Activated naive CD8-positive, alpha-beta T cell treated with anti-CD3 and anti-CD28 coated beads, Interleukin-2, amount 10 ng/mL, durations not matched to agents 7 days and 5 days (primary cell): ENCODE results near the gene METTL18. TPM values are rescaled to one million over a fixed set of nuclear protein-coding genes. Genes with fewer than 3 reads are reported as not detected.

ENCODE experiments used
- ATAC-seq: fragments of 150-1000 bp; cut with Tn5 transposase; one replicate; pipeline ENCODE4 v1.10.0; 2021; ENCODE audit warnings: low read depth, moderate library complexity
- POLR2A ChIA-PET: fragments of 350-600 bp; sonication (Branson Sonifier 250); formaldehyde crosslinking; loops from one replicate; lab custom pipeline; 2021; ENCODE audit warnings: antibody characterized with exemption; lab: Charles Lee
- DNase-seq: peaks from one replicate; pipeline ENCODE4 v3.0.0; 2021
- H3K27ac Mint-ChIP-seq: one replicate; pipeline ENCODE4 v1.8.0; 2022; ENCODE audit warnings: mild to moderate bottlenecking, mixed read lengths
- H3K27me3 Mint-ChIP-seq: one replicate; pipeline ENCODE4 v1.8.0; 2022; ENCODE audit warnings: mild to moderate bottlenecking, moderate library complexity, mixed read lengths
- H3K36me3 Mint-ChIP-seq: one replicate; pipeline ENCODE4 v1.8.0; 2021; ENCODE audit warnings: mild to moderate bottlenecking, mixed read lengths
- H3K4me1 Mint-ChIP-seq: one replicate; pipeline ENCODE4 v1.8.0; 2021; ENCODE audit warnings: mixed read lengths
- H3K4me3 Mint-ChIP-seq: one replicate; pipeline ENCODE4 v1.8.0; 2022; ENCODE audit warnings: mild to moderate bottlenecking, moderate library complexity, mixed read lengths
- H3K9me3 Mint-ChIP-seq: one replicate; pipeline ENCODE4 v1.8.0; 2021; ENCODE audit warnings: mixed read lengths
- total RNA-seq, 2 experiments: library from RNA; stranded (reverse); gene quantifications; one replicate each; pipeline ENCODE4 v1.2.3, GENCODE V29; 2021

The METTL18 gene
- total RNA-seq, 2 experiments from 2014 or later: 17.8 to 18.6 TPM

DNA sequence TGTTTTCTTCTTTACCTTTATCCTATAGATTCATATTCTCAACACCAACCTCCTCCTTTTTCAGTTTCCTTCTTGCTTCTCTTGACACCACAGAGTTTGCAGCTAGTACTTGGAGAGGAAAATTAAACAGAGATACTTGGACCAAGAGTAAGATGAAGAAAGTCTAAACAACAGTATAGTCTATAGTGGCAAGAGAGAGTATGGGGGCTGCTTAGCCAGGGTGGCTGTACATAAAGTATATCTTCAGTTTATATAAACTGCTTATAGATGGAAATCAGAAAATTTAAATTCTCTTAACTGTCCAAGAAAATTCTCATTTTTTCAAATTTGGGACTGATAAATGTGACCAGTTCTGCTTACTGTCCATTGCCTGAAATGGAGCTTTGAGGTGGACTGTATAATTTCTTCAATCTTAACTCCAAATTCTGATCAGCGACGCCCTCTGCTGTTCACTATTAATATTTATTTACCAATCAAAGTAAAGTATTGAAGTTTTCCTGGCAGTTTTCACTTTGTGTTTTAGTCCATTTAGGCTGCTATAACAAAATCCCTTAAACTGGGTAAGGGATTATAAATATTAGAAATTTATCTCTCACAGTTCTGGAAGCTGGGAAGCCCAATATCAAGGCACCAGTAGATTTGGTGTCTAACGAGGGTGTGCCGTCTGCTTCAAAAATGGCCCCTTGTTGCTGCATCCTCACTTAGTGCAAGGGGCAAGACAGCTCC lies 14.8 kb upstream of the METTL18 start:
- POLR2A ChIA-PET: no interaction called here
- H3K9me3 Mint-ChIP-seq: no peaks in the 10 kb centered on the region
- DNase-seq (no peak), ATAC-seq (no peak)
- H3K4me1 Mint-ChIP-seq: peaks cover 1% of the 10 kb centered on the region
- H3K27ac Mint-ChIP-seq: peak overlapping the region; percentile 53
- no peaks in the 10 kb centered on the region for H3K27me3 Mint-ChIP-seq
- peaks cover 25% of the 10 kb centered on the region for H3K36me3 Mint-ChIP-seq
- no peak overlapping the region for H3K4me3 Mint-ChIP-seq

DNA sequence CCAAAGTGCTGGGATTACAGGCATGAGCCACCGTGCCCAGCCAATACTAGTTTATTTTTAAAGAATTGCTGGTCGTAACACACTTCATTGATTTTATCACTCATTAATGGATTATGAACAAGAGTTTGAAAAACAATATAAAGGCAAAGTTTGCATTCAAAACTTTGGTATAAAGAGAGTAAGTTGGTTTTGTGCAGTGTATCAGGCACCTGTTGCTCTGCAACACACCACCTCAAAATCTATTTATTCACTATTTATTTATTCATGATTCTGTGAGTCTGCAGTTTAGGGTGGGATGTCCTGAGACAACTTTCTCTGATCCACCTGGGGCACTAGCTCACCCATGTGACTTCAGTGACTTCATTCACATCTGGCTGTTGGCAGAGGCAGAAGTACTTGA lies 10.2 kb upstream of the METTL18 start:
- Mint-ChIP-seq H3K27me3 (no peaks in the 10 kb centered on the region), H3K27ac (no peak overlapping the region), H3K36me3 (peaks cover 20% of the 10 kb centered on the region), H3K4me1 (peaks cover 9% of the 10 kb centered on the region), H3K4me3 (no peak overlapping the region), H3K9me3 (no peaks in the 10 kb centered on the region)
- DNase-seq: no peak
- ATAC-seq: no peak
- POLR2A ChIA-PET: no interaction called here

DNA sequence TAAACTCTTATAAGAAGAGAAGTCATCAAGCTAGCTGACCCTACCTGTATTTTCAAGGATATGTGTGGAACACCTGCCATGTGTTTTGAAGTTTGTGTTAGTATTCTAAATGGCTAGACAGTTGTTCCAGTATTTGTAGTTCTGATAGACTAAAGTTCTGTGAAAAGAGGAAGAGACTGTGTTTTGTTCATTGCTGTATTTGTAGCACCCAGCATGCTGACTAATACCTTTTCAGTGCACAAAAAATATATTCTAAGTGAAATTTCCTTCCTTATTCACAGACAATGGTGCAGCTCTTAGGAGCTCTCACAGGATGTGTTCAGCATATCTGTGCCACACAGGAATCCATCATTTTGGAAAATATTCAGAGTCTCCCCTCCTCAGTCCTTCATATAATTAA lies 8.2 kb upstream of the METTL18 start:
- no peak for ATAC-seq
- H3K36me3 Mint-ChIP-seq: peaks cover 23% of the 10 kb centered on the region
- POLR2A ChIA-PET: no interaction called here
- no peak overlapping the region for H3K4me3 Mint-ChIP-seq
- no peak overlapping the region for H3K27ac Mint-ChIP-seq
- no peak for DNase-seq
- H3K4me1 Mint-ChIP-seq: peaks cover 16% of the 10 kb centered on the region
- H3K27me3 Mint-ChIP-seq: no peaks in the 10 kb centered on the region
- H3K9me3 Mint-ChIP-seq: no peaks in the 10 kb centered on the region

DNA sequence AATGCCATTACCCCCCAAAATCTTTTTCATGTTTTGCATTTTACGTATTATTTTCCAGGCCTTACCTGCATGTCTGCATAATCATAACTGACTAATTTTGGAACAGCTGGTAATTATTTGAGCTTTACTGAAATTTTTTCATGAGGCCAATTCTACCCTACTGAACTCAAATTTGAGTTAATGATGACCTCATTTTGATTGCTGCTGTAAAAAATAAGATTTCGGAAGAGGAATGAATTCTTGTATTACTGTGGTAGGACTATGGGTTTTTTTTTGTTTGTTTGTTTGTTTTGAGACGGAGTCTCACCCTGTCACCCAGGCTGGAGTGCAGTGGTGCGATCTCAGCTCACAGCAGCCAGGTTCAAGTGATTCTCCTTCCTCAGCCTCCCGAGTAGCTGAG lies 2.6 kb upstream of the METTL18 start:
- POLR2A ChIA-PET: interaction anchor here (2.0 kb wide), 1 partner anchor 194 kb away, joined by 4 read pairs; no protein-coding TSS in a partner anchor
- Mint-ChIP-seq H3K36me3 (peaks cover 29% of the 10 kb centered on the region), H3K27me3 (no peaks in the 10 kb centered on the region), H3K4me1 (peaks cover 41% of the 10 kb centered on the region), H3K9me3 (no peaks in the 10 kb centered on the region), H3K27ac (no peak overlapping the region), H3K4me3 (no peak overlapping the region)
- DNase-seq (no peak), ATAC-seq (no peak)

DNA sequence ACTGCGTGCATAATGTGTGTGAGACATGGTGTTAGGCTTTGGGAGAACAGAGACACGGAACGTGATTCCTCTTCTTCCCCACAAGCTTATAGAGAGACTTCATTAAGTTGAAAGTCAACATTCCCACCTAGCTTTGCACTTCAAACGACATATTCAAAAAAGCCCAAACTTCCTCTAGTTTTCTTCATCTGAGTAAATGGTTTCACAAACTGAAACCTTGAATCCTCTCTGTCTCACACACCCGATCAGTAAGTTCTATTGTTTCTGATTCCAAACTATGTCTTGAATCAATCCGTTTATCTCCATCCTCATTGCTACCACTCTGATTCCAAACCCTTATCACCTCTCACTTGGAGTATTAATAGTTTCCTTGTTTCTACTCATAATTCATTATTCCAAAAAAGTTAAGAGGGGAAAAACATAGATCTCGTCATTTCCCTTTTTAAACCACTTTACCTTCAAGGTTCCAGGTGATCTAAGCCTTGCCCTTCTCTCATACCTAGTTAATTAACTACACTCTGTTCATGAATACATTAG lies 1.6 kb upstream of the METTL18 start:
- peaks cover 44% of the 10 kb centered on the region for H3K4me1 Mint-ChIP-seq
- no peaks in the 10 kb centered on the region for H3K9me3 Mint-ChIP-seq
- no peaks in the 10 kb centered on the region for H3K27me3 Mint-ChIP-seq
- no peak for ATAC-seq
- POLR2A ChIA-PET: interaction anchor here (2.0 to 2.2 kb wide), 2 partner anchors 97 to 193 kb away, joined by 4 to 45 read pairs; partner anchors contain the start of gene SCYL3
- peak overlapping the region; percentile 87 for H3K27ac Mint-ChIP-seq
- H3K4me3 Mint-ChIP-seq: peak overlapping the region; percentile 87
- peaks cover 36% of the 10 kb centered on the region for H3K36me3 Mint-ChIP-seq
- DNase-seq: no peak

DNA sequence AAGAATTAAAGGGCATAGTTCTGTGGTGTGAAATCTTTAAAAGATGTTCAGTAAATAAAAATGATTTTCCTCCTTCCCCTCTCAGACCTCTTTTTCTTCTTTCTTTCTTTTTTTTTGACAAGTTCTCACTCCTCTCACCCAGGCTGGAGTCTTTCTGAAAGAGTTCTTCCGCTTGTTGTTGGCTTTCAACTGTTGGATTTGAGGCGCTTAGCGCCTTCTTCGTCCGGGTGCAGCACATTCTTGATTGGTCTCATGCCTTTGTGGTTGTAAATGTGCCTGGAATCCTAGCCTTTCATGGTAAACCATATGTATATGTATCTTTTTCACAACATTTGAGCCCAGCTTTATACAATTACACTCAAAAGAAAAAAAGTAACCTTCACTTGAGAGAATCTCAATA lies 980 bp upstream of the METTL18 start:
- ATAC-seq: peak; percentile 17
- DNase-seq: no peak
- Mint-ChIP-seq H3K27ac (peak overlapping the region; percentile 87), H3K9me3 (no peaks in the 10 kb centered on the region), H3K27me3 (no peaks in the 10 kb centered on the region), H3K4me3 (peak overlapping the region; percentile 87), H3K36me3 (peaks cover 37% of the 10 kb centered on the region), H3K4me1 (peaks cover 45% of the 10 kb centered on the region)
- POLR2A ChIA-PET: interaction anchor here (1.1 to 2.2 kb wide), 4 partner anchors 96 to 216 kb away, joined by 3 to 45 read pairs (median 4); partner anchors contain the start of gene SCYL3

- no peak for DNase-seq
- ATAC-seq: no peak
- Mint-ChIP-seq H3K4me3 (peak overlapping the region; percentile 87), H3K9me3 (no peaks in the 10 kb centered on the region), H3K27ac (peak overlapping the region; percentile 87), H3K4me1 (peaks cover 39% of the 10 kb centered on the region), H3K27me3 (no peaks in the 10 kb centered on the region), H3K36me3 (peaks cover 31% of the 10 kb centered on the region)
- POLR2A ChIA-PET: interaction anchor here (0.7 to 0.8 kb wide), 4 partner anchors 98 to 127 kb away, joined by 3 to 4 read pairs (median 4); partner anchors contain the start of gene SCYL3
Observed at GRCh38 chr1:169793730-169794129, 977 bp downstream of the METTL18 start.

GRCh38 chr1:169788402-169788801 lies 6.3 kb downstream of the METTL18 start:
- ATAC-seq (no peak), DNase-seq (no peak)
- peaks cover 19% of the 10 kb centered on the region for H3K4me1 Mint-ChIP-seq
- H3K27me3 Mint-ChIP-seq: peaks cover 31% of the 10 kb centered on the region
- no peak overlapping the region for H3K4me3 Mint-ChIP-seq
- H3K36me3 Mint-ChIP-seq: peaks cover 16% of the 10 kb centered on the region
- POLR2A ChIA-PET: no interaction called here
- H3K9me3 Mint-ChIP-seq: no peaks in the 10 kb centered on the region
- H3K27ac Mint-ChIP-seq: no peak overlapping the region

GRCh38 chr1:169786974-169787373 lies 7.7 kb downstream of the METTL18 start:
- peaks cover 7% of the 10 kb centered on the region for H3K4me1 Mint-ChIP-seq
- DNase-seq (no peak), ATAC-seq (no peak)
- peaks cover 7% of the 10 kb centered on the region for H3K36me3 Mint-ChIP-seq
- no peak overlapping the region for H3K27ac Mint-ChIP-seq
- POLR2A ChIA-PET: no interaction called here
- no peaks in the 10 kb centered on the region for H3K9me3 Mint-ChIP-seq
- peaks cover 41% of the 10 kb centered on the region for H3K27me3 Mint-ChIP-seq
- H3K4me3 Mint-ChIP-seq: no peak overlapping the region

- H3K4me1 Mint-ChIP-seq: no peaks in the 10 kb centered on the region
- no peak for ATAC-seq
- POLR2A ChIA-PET: no interaction called here
Observed at GRCh38 chr1:169785267-169785666, 9.4 kb downstream of the METTL18 start.

DNA sequence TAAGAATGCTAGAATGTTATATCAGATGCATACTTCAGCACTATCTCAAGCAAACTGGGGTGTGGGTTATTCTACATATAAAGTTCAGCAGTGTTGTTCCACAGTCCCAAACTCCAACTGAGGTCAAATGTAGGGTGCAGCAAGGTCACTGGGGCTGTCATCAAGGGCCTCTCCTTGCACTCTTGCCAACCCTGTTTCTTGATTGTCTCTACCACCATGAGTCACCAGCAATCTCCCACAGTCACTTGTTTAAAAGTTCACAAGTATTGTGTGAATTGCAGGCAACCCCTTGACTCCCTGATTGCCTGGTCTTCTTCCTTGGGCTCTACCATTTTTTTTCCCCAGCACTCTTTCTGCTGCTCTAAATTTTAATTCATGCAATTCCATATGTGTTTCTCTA lies 10.6 kb downstream of the METTL18 start:
- POLR2A ChIA-PET: no interaction called here
- Mint-ChIP-seq H3K27ac (no peak overlapping the region), H3K9me3 (no peaks in the 10 kb centered on the region), H3K27me3 (peaks cover 43% of the 10 kb centered on the region), H3K4me3 (no peak overlapping the region), H3K4me1 (no peaks in the 10 kb centered on the region), H3K36me3 (no peaks in the 10 kb centered on the region)
- ATAC-seq (no peak), DNase-seq (no peak)

More at GRCh38 chr1:169785267-169785666, 9.4 kb downstream of the METTL18 start:
- no peak for DNase-seq
- Mint-ChIP-seq H3K36me3 (no peaks in the 10 kb centered on the region), H3K9me3 (no peaks in the 10 kb centered on the region), H3K27ac (no peak overlapping the region), H3K4me3 (no peak overlapping the region), H3K27me3 (peaks cover 43% of the 10 kb centered on the region)

DNA sequence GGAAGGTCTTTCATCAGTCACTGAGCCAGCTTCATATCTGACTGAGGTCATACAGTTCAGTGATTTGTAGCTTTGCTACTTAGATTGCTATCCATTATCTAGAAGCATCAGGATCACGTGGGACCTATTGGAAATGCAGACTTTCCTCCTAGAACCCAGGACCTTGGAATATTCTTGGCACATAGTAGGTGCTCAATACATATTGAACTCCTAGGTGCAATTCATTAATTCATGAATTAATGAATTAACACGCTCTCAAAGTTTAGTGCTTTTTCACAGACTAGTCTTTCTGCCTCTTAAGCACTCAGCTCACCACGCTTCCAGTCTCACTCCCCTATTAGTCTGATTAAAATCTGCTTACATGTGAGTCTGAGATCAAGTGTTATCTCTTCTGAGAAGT lies 12.1 kb downstream of the METTL18 start:
- Mint-ChIP-seq H3K36me3 (no peaks in the 10 kb centered on the region), H3K27ac (no peak overlapping the region), H3K4me1 (no peaks in the 10 kb centered on the region), H3K4me3 (no peak overlapping the region), H3K9me3 (no peaks in the 10 kb centered on the region), H3K27me3 (peaks cover 39% of the 10 kb centered on the region)
- DNase-seq (no peak), ATAC-seq (no peak)
- POLR2A ChIA-PET: no interaction called here

DNA sequence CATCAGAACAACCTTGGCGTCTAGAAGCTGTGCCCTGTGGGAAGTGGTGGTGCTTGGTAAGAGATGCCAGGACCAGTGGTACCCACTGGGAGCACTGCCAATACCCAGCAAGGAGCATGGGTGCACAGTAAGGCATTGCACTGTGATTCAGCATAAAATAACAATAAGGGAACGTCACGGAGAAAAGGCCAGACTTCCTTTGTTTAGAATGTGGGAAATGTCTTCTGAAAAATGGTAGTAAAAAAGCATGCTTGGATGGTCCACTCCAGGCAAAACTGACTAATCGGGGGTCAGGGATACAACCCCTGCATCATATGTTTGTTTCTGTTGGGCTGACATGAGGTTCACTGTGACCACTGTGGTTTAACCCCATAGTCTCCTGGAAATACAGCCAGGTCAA lies 14.7 kb downstream of the METTL18 start:
- Mint-ChIP-seq H3K4me3 (no peak overlapping the region), H3K36me3 (no peaks in the 10 kb centered on the region), H3K27me3 (peaks cover 22% of the 10 kb centered on the region), H3K9me3 (no peaks in the 10 kb centered on the region), H3K4me1 (no peaks in the 10 kb centered on the region), H3K27ac (no peak overlapping the region)
- DNase-seq (no peak), ATAC-seq (no peak)
- POLR2A ChIA-PET: no interaction called here

GRCh38 chr1:169779150-169779549 lies 15.6 kb downstream of the METTL18 start:
- no peaks in the 10 kb centered on the region for H3K9me3 Mint-ChIP-seq
- POLR2A ChIA-PET: no interaction called here
- H3K27ac Mint-ChIP-seq: no peak overlapping the region
- H3K27me3 Mint-ChIP-seq: peaks cover 14% of the 10 kb centered on the region
- no peak overlapping the region for H3K4me3 Mint-ChIP-seq
- no peaks in the 10 kb centered on the region for H3K4me1 Mint-ChIP-seq
- no peak for DNase-seq
- ATAC-seq: no peak
- no peaks in the 10 kb centered on the region for H3K36me3 Mint-ChIP-seq
